G401.6 (cell line): Measurements from ENCODE around the gene GRAMD4.
"Not testable (repeated sequence)": the region's sequence is repeated elsewhere in the genome, so short reads cannot be mapped to it uniquely, and the experiment has no call there.

Experiments used
- FAIRE-seq: peaks from 2 replicates; lab custom pipeline; 2012; peaks lifted over from hg19 to GRCh38; lab: Jason Lieb, UNC

GRAMD4 gene

DNA sequence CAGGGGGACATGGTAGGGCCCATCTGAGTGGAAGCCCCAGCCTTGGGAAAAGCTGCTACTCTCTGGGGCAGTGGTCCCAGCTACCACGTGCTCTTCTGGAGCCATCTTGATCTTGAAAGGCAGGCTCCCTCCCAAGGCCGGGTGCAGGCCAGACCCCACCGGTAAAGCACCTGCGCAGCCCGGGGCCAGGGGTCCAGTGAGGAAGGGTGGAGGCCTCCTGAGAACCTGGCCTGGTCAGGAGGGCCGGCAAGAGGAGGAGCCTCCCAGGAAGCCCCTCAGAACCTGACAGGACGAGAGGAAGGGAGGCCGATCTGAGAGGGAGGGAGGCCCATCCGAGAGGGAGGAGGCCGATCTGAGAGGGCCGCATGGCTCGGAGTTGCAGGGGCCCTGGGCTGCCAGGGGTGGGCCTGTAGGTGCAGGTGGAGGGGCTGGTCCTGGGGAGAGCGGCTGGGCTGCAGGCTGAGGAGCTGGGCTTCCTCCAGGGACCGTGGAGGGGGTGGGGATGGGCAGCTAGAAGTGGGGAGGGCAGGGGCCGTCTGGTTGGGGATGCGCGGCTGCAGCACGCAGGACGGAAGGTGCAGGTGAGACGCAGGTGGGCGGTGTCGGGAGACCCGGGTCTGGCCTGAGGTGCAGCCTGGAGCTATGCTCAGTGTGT, 529 bp downstream of the GRAMD4 start:
- no peak for FAIRE-seq

DNA sequence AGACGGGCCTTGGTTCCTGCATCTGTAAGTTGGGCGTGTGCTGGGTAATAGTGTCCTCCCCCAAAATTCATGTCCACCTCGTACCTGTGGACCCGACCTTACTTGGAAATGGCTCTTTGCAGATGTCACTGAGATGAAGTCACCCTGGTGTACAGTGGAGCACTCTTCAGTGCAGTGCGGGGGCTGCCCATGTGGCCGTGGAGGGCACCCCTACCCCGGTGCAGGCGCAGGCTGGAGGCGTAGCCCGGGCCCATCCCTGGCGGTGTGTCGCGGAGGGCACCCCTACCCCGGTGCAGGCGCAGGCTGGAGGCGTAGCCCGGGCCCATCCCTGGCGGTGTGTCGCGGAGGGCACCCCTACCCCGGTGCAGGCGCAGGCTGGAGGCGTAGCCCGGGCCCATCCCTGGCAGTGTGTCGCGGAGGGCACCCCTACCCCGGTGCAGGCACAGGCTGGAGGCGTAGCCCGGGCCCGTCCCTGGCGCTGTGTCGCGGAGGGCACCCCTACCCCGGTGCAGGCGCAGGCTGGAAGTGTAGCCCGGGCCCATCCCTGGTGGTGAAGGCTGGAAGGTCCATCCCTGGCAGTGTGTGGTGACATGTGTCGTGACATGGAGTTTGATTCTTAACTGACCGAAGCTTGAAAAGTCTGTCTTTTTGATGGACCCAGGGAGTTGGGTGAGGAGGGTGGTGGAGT, 1.2 kb downstream of the GRAMD4 start:
- not testable (repeated sequence) for FAIRE-seq

DNA sequence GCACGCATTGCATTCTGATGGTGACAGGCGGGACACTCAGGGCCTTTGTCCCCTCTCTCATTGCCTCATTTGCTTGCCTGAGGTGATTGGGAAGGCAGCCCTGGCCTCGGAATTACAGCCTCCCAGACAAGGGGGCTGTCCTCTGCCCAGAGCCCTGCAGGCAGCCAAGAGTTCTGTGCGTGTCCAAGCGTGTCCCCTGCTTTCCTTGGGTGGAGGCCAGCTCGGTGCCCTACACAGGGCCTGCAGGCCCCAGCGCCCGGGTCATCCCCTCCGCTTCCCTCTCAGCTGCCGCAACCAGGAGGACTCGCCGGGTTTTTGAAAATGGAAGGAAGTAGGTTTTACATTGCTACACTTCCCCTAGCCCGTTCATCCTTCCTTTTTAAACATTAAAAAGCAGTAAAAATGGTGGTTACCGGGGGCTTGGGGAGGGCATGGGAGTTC, 1.9 kb downstream of the GRAMD4 start:
- FAIRE-seq: no peak

DNA sequence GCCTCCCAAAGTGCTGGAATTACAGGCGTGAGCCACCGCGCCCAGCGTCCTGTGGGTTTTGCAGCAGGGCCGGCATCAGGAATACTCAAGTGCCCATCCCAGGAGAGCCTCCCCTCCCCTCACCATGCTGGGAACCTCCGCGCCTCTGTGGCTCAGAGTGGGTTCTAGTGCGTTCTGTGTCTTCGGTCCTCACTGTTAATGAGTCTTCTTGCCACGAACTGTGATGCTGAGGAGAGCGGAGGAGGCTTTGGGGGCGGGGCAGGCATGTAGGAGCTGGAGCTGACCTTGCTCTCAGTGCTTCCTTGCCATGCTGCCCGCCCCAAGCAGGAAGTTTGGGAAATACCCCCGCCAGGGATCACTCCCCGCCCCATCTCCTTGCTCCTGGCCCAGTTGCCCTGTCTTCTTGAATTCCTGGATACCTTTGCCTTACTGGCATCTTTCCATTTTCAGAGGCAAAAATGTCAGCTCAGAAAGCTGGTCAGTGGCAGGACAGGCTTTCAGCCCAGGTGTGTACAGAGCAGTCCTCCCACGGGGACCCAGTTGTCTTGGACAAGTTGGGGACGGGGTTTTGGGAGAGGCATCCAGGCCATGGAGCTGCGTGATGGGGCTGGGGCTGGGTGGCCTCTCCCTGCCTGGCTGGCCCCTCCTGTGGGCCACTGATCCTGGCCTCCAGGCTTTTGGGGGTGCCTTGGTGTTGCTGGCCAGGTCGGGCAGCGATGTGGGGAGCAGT, 5.1 kb downstream of the GRAMD4 start:
- no peak for FAIRE-seq

DNA sequence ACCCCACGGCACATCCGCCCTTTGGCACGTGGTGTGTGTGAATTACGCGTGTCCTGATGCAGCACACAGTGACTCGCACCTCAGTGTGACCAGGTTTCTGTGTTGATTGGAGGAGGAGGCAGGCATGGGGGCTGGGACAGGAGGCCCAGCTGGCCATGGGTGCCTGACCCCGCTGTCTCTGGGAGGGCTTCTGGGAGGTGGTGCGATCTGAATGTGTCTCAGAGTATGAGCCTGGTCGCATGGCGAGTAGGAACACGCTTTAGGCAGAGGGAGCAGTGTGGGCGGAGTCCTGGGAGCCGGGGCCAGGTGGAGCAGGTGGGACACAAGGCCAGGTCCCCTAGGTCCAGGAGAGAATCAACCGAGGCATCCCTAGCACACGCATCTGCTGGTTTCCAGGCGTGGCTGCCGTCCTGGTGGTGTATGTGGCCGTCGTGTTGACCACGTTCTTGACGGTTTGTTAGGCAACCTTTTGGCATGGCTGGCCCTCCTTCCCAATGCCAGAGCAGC, 5.7 kb downstream of the GRAMD4 start:
- FAIRE-seq: no peak

DNA sequence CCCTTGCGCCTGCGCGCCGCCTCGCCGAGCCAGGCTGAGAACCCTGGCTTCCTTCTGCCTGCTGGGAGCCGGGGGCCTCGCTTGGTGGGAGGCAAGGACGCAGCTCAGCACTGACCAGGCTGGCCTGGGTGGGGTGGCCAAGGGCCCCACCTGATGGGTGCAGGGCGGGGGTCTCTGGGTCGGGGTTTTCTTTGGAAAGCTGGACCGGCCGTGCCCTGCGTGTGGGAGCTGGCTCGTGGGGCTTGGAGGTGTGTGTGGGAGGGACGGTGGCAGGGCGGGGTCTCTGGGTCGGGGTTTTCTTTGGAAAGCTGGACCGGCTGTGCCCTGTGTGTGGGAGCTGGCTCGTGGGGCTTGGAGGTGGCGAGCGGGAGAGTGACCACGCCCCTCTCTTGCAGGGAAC, 6.2 kb downstream of the GRAMD4 start:
- FAIRE-seq: no peak

DNA sequence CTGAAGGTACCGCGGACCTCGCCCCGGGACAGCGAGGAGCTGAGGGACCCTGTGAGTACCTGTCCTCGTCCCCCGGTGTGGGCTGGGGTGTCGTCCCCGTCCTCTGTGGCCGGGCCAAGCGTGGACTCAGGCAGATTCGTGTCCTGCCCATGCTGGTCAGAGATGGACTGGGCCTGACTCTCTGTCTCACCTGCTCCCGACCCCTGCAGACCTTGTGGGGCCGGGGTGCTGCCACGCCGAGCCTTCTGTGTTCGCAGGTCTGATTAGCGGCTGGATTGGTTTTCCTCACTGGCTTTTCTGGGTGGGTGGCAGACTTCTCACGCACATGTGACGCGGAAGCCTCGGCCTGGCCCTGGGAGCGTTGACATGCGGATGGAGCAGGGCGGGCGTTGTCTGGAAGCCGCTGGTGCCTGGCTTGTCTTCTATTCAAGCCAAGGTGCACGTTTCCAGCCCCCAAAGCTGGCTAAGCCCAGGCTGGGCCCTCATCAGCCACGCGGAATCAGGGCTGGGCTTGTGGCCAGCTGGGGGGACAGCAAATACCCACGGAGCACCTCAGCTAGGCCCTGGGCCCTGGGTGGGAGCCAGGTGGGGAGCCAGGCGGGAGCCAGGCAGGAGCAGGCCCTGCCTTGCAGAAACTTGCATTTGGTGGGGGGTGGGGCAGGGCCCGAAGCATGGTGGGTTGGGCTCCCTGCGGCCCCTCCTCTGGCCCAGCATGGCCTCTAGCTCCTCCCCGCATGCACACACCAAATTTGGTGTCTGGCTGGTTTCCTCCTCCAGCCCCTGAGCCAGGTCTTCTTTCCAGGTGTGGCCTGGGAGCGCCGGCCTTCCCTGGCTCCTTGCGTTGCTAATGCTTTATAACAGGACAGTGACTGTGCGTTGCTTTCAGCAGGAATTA, 7.0 kb downstream of the GRAMD4 start:
- no peak for FAIRE-seq

DNA sequence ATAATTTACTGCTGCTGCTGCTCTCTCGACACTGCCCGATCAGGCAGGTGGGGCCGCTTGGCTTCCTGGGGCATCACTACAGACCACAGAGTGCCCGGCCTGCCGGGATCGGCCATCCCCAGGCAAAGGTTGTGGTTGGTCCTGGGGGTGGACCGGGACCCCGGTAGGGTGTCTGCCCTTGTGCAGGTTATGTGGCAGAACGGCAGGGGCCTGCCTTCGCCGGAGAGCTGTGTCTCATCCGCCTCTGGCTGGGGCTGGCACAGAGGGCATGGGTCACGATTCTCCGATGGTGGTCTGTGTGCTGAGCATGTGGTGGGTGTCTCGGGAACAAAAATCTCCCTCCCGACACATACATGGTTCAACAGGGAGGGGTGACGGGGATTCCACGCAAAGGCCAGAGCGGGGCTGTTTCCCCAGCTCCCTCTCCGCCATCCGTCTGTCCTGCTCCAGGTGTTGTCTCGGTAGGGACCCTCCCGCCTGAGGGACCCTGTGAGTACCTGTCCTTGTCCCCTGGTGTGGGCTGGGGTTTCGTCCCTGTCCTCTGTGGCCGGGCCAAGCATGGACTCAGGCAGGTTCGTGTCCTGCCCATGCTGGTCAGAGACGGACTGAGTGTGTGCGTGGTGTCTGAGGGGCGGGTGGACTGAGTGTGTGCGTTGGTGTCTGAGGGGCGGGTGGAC, 7.8 kb downstream of the GRAMD4 start:
- no peak for FAIRE-seq

DNA sequence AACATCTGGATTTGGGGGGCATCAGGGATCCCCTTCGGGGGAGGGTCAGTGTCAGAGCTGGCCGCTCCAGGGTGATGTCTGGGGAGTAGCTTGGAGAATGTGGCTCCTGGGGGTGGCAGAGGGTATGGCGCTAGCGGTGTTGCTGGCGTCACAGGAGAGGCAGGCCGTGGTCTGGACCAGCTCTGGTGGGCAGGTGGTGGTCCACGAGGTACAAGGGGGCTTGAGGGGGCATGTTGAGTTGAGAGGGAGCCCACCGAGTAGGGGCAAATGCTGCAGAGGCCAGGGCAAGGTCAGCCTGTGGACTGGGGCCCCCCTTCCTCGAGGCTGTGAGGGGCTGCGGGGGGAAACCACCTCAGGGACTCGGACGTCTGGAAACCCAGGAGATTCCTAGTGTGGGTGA, 8.6 kb downstream of the GRAMD4 start:
- no peak for FAIRE-seq

DNA sequence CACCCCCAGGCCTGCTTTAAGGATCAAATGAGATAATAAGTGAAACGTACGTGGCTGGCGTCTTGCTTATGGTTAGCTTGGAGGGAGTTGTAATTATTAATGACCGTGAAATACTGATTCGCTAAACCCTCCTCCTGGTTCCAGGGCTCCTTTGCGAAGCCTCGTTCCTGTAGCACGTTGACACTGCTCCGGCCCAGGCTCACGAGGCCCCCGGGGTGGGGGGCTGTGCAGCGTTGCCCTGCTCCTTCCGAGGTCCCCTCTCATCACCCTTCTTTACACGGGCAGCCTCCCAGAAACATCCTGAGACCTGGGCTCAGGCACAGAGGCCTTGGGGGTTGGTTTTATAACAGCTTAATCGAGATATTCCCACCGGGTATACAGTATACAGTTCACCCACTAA, 9.1 kb downstream of the GRAMD4 start:
- no peak for FAIRE-seq

DNA sequence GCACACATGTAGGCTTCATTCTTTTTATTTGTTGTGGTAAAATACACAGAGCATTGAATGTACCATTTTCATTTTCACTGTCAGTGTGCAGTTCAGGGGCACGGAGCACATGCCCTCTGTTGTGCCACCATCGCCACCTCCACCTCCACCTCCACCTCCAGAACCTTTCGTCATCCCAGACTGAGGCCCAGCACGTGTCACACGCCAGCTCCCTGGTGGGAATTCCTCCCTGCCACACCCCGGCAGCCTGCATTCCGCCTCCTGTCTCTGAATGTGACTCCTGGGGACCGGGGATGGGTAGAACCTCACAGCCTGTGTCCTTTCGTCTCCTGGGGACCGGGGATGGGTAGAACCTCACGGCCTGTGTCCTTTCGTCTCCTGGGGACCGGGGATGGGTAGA, 10.9 kb downstream of the GRAMD4 start:
- no peak for FAIRE-seq

DNA sequence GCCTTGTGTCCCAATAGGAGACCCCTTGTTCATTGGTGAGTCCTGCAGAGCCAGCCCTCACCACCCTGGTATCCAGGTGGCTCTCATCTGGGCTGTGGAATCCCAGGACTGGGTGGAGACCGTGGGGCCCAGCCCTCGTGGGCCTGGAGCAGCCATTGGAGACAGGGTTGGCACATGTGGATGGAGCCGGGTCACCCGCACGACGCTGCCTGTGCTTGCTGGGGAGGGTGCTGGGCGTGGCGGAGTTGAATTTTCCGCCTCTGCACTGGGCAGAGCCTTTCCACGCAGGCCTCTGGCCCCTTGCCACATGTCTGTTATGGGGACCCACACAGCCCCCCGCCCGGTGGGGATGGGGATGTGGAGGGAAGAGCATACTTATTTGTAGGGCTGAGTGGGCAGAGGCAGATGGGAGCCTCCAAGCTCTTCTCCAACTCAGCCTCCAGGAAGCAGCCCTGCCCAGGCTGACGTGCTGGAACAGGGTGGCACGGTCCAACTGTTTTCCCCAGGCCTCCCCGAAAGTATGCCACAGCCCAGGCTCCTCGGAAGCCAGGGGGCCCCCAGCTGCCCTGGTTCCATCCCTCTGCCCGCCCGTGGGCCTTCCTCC, 12.6 kb downstream of the GRAMD4 start:
- no peak for FAIRE-seq

DNA sequence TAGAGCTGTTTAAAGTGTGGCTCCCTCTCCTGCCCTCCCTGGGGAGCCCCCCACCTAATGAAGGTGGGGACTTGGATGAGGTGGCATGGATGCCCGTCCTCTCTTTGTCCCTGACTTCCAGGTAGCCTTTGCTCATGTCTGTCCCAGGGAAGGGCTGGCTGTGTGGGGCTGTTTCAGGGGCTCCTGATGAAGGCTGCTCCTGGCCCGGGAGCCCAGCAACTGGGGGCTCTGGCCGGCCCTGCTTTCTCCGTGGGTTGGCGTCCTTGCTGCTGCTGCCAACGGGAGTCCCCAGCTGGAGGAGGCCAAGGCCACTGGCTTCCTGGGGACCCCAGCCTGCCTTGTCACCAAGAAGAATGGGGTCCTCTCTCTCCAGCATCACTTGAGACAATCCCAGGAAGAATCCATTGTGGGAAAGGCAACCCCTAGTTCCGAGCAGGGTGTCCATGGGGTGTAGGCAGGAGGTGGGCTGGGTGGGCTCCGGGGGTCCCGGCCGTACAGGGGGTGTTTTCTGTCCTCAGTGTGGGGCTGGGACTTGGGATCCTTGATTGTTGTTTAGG, 13.2 kb downstream of the GRAMD4 start:
- FAIRE-seq: no peak

DNA sequence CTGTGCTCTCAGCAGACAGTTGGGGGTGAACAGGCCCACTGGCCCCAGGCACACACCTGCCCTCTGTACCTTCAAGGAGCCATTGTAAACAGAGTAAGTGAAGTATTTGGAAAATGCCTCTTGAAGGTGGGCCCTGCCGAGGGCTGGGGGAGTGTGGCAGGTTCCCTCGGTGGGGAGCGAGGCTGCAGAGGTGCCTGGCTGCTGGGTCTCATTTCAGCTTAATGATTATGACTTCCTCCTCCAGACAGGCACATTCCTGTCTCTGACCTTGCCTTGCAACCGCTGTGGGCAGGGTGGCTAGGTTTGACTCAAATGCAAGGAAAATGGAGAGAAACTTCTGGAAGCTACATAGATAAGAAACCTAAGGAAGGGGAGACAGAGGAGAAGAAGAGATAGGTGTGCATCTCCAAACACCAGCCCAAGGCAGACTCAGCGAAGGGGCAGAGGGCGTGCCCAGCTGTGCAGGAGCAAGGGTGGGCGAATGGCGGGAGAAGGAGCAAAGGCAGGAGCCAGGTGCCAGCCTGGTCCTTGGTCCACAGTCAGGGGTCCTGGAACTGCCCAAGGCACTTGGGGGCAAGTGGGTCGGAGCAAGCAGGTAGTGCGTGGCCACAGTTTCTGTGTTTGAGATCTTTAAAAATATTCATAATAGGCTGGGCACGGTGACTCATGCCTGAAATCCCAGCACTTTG, 14.0 kb downstream of the GRAMD4 start:
- no peak for FAIRE-seq

DNA sequence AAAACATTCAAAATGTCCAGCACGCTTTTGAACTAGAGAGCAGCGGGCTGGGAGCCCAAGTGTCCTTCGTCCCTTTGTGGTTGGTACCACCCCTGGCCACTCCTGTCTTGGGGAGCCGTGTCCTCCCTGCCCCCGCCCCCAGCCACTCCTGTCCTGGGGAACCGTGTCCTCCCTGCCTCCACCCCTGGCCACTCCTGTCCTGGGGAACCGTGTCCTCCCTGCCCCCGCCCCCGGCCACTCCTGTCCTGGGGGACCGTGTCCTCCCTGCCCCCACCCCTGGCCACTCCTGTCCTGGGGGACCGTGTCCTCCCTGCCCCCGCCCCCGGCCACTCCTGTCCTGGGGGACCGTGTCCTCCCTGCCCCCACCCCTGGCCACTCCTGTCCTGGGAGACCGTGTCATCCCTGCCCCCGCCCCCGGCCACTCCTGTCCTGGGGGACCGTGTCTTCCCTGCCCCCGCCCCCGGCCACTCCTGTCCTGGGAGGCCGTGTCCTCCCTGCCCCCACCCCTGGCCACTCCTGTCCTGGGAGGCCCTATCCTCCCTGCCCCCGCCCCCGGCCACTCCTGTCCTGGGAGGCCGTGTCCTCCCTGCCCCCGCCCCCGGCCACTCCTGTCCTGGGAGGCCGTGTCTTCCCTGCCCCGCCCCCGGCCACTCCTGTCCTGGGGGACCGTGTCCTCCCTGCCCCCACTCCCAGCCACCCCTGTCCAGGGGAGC, 14.9 kb downstream of the GRAMD4 start:
- FAIRE-seq: not testable (repeated sequence)

DNA sequence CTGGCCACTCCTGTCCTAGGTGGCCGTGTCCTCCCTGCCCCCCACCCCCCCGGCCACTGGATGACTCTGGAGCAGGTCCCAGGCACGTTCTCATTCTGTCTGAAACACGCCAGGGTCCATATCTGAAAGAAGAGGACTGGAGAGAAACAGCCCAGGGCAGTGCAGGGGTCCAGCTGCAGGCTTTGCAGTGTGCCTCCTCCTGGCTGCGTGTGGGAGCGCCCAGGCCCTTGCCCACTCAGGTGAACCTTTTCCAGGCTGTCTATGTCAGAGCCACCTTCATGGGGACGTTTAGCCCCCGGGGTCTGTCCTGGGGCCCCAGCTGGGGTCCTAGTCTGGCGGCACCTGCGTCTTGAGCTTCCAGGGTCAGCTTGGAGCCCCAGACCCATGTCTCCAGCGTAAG, 15.6 kb downstream of the GRAMD4 start:
- FAIRE-seq: no peak

DNA sequence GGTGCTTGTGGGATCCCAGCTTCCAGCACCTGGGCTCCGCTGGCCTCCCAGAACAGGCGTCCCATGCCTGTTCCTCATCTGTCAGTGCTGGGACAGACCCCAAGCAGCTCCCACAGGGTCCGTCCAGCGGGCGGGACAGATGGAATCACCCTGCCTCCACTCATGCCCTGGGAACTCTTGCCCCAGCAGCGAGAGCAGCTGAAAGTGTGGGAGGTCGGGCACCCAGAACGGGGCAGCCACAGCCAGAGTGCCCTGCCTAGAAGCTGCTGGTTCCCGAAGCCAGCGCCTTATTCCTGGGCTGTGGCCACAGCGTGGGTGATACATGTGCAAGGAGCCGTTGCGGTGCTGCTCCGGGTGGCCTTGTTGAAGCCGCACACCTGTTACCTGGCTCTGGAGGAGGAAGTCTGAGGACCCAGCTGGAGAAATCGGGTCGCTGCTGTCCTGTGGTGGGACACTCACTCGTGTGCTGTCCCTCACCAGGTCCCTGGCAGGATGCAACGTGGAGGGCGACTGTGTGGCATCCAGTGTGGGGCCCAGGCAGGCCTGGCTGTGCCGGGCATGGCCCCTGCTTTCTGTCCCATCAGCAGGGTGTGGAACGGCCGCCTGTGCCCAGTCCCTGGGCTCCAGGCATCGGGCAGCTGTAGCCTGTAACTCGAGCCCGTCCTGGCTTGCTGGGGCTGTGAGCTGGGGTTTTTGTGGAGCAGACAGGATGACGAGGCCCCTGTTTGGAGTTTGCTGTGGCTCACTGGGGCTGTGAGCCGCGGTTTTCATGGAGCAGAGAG, 16.2 kb downstream of the GRAMD4 start:
- FAIRE-seq: no peak

DNA sequence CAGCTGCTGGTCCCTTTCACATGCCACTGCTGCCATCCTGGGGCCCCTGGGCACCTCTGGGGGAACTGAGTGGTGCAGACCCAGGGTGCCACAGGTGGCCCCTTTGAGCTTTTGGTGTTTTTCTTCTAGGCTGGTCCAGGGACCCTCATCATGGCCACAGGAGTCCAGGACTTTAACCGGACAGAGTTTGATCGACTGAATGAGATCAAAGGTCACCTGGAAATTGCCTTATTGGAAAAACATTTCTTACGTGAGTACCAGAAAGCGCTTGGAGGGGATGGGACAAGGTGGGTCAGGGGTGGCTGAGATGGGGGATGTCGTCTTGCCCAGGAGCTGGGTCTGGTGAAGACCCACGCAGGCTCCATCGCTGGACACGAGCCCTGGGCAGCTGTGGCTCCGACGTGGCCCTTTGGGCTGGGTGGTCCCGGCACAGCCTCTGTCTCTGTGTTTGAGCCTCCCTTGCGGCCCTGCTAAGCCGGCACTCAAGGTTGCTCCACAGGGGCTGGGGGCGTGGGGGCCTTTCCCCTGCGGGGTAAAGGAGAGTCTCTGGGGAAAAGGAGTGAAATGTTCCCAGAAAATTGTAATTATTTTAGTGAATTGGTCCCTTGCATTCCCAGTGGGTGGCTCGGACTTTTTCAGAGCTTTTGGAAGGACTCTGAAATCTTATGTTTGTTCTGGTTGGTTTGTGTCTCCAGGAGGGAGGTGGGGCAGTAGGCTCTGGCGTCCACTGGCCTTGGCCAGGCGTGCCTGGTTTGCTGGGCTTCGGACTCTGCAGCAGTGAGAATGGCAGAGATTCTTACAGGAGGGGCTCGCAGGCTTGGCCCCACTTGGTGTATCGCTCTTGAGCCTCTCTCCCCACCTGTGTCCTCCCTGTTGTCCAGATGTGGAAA, 17.8 kb downstream of the GRAMD4 start:
- FAIRE-seq: no peak
